ENCODE data around the gene RAD18.

Gene RAD18

DNA sequence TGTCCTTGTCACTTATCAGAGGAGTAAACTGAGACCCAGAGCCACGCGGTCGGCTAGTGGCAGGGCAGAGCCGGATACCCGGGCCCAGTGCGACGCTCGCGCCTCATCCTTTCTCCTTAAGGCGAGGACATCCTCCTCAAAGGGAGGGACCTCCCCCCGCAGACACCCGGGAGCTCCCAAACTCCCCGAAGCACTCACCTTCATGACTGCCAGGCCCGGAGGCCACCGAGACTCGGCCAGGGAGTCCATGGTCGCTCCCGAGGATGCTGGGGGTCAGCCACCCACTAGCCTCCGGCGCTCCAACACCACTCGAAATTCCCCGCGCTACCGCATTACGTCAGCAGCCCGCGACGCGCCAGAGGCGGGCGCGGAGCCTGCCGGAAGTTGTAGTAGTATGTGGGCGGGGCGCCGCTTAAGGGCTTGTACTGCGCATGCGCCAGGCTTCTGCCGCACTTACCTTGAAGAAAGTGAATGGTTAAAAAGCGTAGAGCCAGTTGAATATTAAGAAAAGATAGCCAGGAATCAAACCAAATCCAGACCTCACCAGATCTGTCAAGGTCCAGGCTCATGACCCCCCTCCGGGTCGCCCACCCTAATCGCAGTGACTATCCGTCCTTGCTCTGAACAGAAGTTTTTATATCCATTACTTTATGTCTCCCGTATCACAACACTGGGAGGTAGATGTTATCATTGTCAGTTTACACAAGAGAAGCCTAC is at the start of gene RAD18:
TSS of gene RAD18 (minus strand) at position 336 of the 717 bp plus-strand sequence. CDS start at position 249, 87 bp downstream.
- DNase-seq, result peak; percentile 89

DNA sequence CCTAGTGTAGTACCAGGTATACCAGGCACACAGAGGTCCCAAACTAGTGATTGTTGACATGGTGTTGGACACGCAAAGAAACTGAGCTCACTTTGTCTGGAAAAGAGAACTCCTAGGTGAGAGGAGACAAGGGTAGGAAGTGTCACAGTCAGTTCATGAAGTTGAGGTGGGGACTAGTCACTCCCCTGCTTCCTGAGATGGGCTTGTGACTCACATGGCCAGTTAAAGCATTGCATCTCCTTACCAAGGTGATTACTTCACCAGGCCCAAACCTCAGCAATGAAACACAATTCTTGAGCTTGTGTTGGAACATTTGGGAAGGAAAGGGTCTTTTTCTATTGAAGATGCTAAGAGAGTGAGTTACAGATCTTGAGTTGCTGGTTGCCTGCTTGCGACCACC is 49.2 kb upstream of the RAD18 start:
- no peak for DNase-seq

- no peak for DNase-seq
Observed at GRCh38 chr3:9009976-9010545, 46.8 kb upstream of the RAD18 start.

GRCh38 chr3:9008550-9009255 is 45.4 kb upstream of the RAD18 start:
- no peak for DNase-seq

GRCh38 chr3:9007928-9008327 is 44.7 kb upstream of the RAD18 start:
- DNase-seq, result no peak

- no peak for DNase-seq
Observed at GRCh38 chr3:9007213-9007612, 43.9 kb upstream of the RAD18 start.

GRCh38 chr3:9000041-9000440 is 36.8 kb upstream of the RAD18 start:
- DNase-seq, result no peak

GRCh38 chr3:8997151-8997550 is 33.9 kb upstream of the RAD18 start:
- no peak for DNase-seq

- no peak for DNase-seq
Observed at GRCh38 chr3:8996681-8997121, 33.4 kb upstream of the RAD18 start.

GRCh38 chr3:8996216-8996615 is 32.9 kb upstream of the RAD18 start:
- no peak for DNase-seq

DNA sequence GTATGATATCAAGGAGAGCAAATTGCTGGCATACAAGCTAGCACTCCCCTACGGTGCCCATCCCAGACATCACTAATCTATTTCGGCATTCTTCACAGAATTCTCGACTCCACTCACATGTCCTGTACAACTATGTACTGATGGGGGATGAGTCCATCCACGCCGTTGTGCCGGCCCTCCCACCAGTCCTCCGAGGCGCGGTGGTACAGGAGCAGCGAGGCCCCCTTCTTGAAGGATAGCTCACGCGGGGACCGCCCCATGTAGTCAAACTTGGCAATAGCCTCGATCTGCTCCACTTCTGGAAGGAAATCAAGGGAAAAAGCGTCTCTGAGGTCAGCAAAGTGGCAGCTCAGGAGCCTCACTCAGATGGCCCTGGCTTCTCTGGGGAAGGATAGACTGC is 31.0 kb upstream of the RAD18 start:
- no peak for DNase-seq

GRCh38 chr3:8993331-8993730 is 30.1 kb upstream of the RAD18 start:
- no peak for DNase-seq

GRCh38 chr3:8992854-8993253 is 29.6 kb upstream of the RAD18 start:
- DNase-seq, result no peak

DNA sequence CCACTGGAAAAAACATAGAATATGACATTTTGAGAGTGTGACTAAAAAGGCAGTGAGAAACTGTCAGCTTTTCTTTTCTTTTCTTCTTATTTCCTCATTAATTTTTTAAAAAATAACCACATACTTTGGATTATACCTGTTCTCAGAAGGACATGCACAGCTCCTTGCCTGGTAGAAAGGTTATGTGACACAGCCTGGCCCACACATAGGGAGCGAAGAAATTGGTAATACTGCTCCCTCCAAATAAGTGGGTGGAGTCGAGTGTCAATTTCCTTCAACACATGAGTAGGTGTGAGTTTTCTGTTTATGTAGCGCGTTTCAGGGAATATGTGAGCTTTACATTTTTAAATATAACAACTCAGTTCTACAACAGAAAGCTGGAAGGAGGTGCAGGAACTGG is 28.9 kb upstream of the RAD18 start:
- DNase-seq, result no peak

- no peak for DNase-seq
Observed at GRCh38 chr3:8990266-8991215, 27.3 kb upstream of the RAD18 start.

- no peak for DNase-seq
Observed at GRCh38 chr3:8988791-8989558, 25.7 kb upstream of the RAD18 start.

- no peak for DNase-seq
Observed at GRCh38 chr3:8988384-8988655, 25.0 kb upstream of the RAD18 start.

DNA sequence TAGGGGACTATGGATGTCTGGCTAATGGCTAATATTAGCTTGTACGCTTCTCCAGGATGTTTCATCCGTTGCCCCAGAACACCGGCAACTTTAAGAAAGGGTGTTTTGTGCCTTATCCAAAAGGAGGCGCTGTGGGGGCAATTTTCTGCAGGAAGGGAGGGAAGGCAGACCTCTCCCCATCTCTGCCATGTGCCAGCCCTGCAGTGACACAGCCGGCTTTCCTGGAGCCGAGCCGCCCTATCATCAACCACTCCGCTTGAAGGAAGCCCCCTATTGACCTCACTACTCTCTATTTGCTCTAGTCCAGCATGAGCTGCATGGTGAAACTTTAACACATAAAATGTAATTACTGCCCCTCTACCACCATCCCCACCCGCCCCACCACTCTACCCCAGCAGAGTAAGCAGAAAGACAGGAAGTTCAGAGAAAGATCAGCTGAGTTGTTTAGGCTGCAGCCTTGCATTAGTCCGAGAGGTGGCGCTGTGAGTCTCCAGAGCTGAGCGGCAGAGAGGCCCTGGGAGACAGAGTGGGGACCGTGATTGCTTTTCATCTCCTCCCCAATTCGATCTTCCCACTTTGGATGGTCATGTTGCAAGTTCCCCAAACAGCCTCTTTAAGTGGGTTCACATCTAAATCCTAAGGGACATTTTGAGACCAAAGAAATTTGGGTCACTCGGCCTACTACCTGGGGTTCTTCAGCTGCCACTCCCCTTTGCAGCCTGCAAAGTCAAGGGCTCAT is 24.5 kb upstream of the RAD18 start:
- DNase-seq, result peak; percentile 30

DNA sequence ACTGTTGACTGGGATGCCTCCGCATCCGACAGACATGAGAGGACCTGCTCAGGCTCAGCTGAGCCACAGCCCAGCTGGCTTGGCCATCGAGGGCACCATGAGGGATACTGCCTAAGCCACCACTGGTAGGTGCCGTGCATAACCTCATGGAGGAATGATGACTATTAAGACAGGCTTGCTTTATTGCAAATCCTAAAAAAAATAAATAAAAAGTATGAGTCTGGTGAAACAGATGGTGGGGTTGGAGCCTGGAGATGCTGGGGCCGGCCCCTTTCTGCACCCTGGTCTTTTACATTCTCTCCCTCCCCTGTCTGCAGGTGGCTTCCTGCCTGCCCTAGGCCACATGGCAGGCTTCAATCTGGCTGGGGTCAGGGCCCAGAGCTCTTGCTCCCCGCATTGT is 24.0 kb upstream of the RAD18 start:
- no peak for DNase-seq

DNA sequence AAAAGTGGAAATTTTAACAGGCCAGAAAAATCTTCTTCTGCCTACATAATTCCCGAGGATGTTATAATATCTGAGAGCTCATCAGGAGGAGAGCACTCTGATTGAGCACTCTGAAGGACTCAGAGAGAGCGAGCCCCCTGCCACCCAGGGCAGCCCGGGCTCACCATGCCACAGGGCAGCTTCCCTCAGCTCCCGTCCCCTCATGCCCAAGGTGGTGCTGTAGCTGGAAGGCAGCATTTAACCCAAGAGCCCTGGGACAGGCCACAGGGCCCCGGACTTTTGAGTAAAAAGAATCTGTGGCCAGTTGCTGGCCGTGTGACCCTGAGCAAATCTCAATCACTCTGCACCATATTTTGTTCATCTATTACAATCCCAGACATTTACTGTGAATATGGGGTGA is 23.5 kb upstream of the RAD18 start:
- DNase-seq, result no peak

DNA sequence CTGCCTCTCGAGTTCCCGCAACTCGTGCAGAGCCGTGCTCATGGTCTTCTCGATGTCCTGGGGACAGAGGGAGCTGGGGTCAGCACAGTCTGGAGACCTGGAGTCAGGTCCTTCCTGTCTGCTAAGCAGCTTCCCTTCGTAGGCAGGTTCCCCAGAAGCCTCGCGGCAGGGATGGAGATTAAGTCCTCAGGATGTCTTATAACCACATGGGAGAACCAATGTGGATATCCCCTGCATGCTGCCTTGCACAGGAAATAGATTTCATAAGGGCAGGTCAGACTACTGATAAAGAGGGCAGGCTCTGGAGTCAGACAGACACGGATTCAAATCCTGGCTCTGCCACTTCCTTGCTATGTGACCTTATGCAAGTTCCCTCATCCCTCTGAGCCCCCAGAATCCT is 22.6 kb upstream of the RAD18 start:
- DNase-seq, result no peak

DNA sequence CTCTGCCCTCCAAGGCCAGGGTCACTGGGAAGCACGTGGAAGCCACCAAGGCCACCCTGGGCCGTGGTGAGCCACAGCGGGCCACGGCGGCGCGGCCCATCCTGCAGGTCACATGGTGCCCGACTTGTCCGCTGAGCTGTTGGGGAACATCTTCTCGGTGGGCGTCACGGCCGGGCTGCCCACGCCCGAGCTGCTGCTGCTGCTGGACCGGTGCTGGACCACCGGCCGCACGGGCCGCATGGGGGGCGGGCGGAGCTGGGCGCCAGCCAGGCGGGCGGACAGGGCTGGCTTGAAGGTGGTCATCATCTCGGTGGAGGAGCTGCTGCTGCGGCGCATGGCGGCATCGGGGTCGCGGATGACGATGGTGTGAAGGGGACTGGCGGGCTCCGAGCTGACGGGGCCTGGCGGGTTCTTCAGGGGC is 22.1 kb upstream of the RAD18 start:
- no peak for DNase-seq

Data from CD4-positive, alpha-beta T cell treated with Interleukin-4 for 4 hours (primary cell).